Keratinocyte (primary cell): ENCODE results near the gene KLF2. TPM values are rescaled to one million over a fixed set of nuclear protein-coding genes. Genes with fewer than 3 reads are reported as not detected.

ENCODE experiments used
- DNase-seq: peaks from one replicate; pipeline ENCODE4 v3.0.0-alpha.2; 2011; ENCODE audit warnings: low read depth, missing footprints, low spot score
- FAIRE-seq: peaks from 2 replicates; lab custom pipeline; 2011; peaks lifted over from hg19 to GRCh38; lab: Jason Lieb, UNC
- H2AFZ ChIP-seq: 2 replicates; pipeline ENCODE4 v1.6.0; 2012; ENCODE audit warnings: low read length, control low read depth, inconsistent platforms; ENCODE audit not compliant: control insufficient read depth
- H3K27ac ChIP-seq: 2 replicates; pipeline ENCODE4 v1.5.1; 2011; ENCODE audit warnings: low read length; ENCODE audit not compliant: control insufficient read depth, insufficient read depth
- H3K27me3 ChIP-seq: 3 replicates; pipeline ENCODE4 v1.6.0; 2011; ENCODE audit warnings: low read length; ENCODE audit not compliant: control insufficient read depth, insufficient read depth; ENCODE audit errors: extremely low read depth
- H3K36me3 ChIP-seq, 2 experiments: 2 replicates in 1 of 2; 3 replicates in 1 of 2; pipeline ENCODE4 v1.5.1; 2011; ENCODE audit warnings: low read length in 2 of 2, mild to moderate bottlenecking in 1 of 2; ENCODE audit not compliant: control insufficient read depth in 2 of 2, insufficient read depth in 2 of 2; ENCODE audit errors: extremely low read depth in 1 of 2
- H3K4me1 ChIP-seq: 3 replicates; pipeline ENCODE4 v1.5.1; 2011; ENCODE audit warnings: low read length; ENCODE audit not compliant: control insufficient read depth, insufficient read depth; ENCODE audit errors: extremely low read depth
- H3K4me2 ChIP-seq: 3 replicates; pipeline ENCODE4 v1.6.0; 2011; ENCODE audit warnings: low read depth, low read length; ENCODE audit not compliant: control insufficient read depth, insufficient read depth; ENCODE audit errors: extremely low read depth
- H3K4me3 ChIP-seq, 3 experiments: fragments of 200-600 bp in 1 of 3; sonication (generic) in 1 of 3; 2 replicates in 2 of 3; 3 replicates in 1 of 3; pipeline ENCODE4 v1.5.1; 2011 to 2016; ENCODE audit warnings: low read length in 3 of 3, mild to moderate bottlenecking in 3 of 3, control low read depth in 2 of 3, inconsistent platforms in 1 of 3, low read depth in 1 of 3, mixed read lengths in 1 of 3, mixed run types in 1 of 3, moderate library complexity in 1 of 3; ENCODE audit not compliant: control insufficient read depth in 2 of 3, insufficient read depth in 2 of 3; ENCODE audit errors: extremely low read depth in 1 of 3
- H3K79me2 ChIP-seq: 2 replicates; pipeline ENCODE4 v1.6.0; 2012; ENCODE audit warnings: low read length; ENCODE audit not compliant: control insufficient read depth, insufficient read depth
- H3K9ac ChIP-seq: 3 replicates; pipeline ENCODE4 v1.6.0; 2011; ENCODE audit warnings: low read length; ENCODE audit not compliant: control insufficient read depth, insufficient read depth; ENCODE audit errors: extremely low read depth
- H3K9me1 ChIP-seq: 3 replicates; pipeline ENCODE4 v1.6.0; 2011; ENCODE audit warnings: low read length; ENCODE audit not compliant: control insufficient read depth, insufficient read depth; ENCODE audit errors: extremely low read depth
- H3K9me3 ChIP-seq: 2 replicates; pipeline ENCODE4 v1.5.1; 2012; ENCODE audit warnings: low read depth, low read length; ENCODE audit not compliant: control insufficient read depth
- H4K20me1 ChIP-seq: 3 replicates; pipeline ENCODE4 v1.6.0; 2011; ENCODE audit warnings: low read length; ENCODE audit not compliant: control insufficient read depth, insufficient read depth; ENCODE audit errors: extremely low read depth
- EZH2 ChIP-seq: IDR thresholded peaks from one replicate; pipeline ENCODE4 v1.6.1; 2012; ENCODE audit warnings: inconsistent platforms, mild to moderate bottlenecking, low read length, moderate library complexity
- dilution Hi-C: fragments of 300-500 bp; cut with MboI; formaldehyde crosslinking; loops from one replicate; pipeline ENCODE4 v1.7.0; 2020; ENCODE audit warnings: low sequenced_read_pairs; ENCODE audit not compliant: extremely low pct_ligation_motif_present
- polyA plus RNA-seq, 5 experiments: library from polyadenylated mRNA; depleted of rRNA in 3 of 5; stranded (reverse) in 3 of 5; stranded (forward) in 1 of 5; unstranded in 1 of 5; fragments of >200 nt; gene quantifications; 1 replicate in 1 of 5; 2 replicates in 3 of 5; 3 replicates in 1 of 5; pipeline versions ENCODE4 v1.2.1 to v1.2.3, GENCODE V29; 2011 to 2012; ENCODE audit warnings: missing spikeins in 2 of 5, low read depth in 1 of 5, low replicate concordance in 1 of 5
- TF ChIP-seq, protein P1 (sequence below), 3 experiments: IDR thresholded peaks in 1 of 3; conservative IDR thresholded peaks in 1 of 3; optimal IDR thresholded peaks in 1 of 3; 2 replicates in 2 of 3; 3 replicates in 1 of 3; pipeline versions ENCODE3 to v1.5.1; 2011; ENCODE audit warnings: low read length in 3 of 3, mild to moderate bottlenecking in 3 of 3, moderate library complexity in 2 of 3, control low read depth in 1 of 3, inconsistent platforms in 1 of 3; ENCODE audit not compliant: insufficient read depth in 2 of 3; ENCODE audit errors: extremely low read depth in 1 of 3

Gene KLF2
- polyA plus RNA-seq, 1 donor (not counting 4 experiments of a cell fraction or from before 2014, with no cell fraction given), result not detected

DNA sequence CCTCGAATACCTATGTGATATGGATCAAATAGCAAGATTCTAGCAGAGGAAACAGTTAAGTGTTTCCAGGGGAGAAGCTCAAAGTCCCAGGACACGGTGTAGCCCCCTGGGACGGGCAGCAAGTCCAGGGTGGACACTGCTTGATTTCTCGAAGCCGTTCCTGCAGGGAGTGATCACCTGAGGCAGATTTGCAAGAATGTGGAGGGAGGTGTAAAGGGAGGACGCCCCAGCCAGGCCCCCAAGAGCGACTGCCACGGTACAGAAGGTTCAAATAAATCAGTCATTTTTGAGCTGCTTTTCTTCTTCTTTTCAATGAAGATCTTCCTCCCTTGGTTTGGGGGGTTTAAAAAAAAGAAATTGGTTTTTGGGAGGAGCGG, 41.4 kb downstream of the KLF2 start:
- no peak for DNase-seq
- no peak for TF ChIP-seq EZH2
- TF ChIP-seq, protein P1, sequence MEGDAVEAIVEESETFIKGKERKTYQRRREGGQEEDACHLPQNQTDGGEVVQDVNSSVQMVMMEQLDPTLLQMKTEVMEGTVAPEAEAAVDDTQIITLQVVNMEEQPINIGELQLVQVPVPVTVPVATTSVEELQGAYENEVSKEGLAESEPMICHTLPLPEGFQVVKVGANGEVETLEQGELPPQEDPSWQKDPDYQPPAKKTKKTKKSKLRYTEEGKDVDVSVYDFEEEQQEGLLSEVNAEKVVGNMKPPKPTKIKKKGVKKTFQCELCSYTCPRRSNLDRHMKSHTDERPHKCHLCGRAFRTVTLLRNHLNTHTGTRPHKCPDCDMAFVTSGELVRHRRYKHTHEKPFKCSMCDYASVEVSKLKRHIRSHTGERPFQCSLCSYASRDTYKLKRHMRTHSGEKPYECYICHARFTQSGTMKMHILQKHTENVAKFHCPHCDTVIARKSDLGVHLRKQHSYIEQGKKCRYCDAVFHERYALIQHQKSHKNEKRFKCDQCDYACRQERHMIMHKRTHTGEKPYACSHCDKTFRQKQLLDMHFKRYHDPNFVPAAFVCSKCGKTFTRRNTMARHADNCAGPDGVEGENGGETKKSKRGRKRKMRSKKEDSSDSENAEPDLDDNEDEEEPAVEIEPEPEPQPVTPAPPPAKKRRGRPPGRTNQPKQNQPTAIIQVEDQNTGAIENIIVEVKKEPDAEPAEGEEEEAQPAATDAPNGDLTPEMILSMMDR (optimal IDR thresholded peaks at IDR 0.05 in 1 of 3, IDR thresholded peaks at IDR 0.05 in 1 of 3, conservative IDR thresholded peaks at IDR 0.05 in 1 of 3; ENCODE audit: extremely low read depth in 1 of 3, insufficient read depth in 2 of 3, low read length in 3 of 3), result no peak
- Histone ChIP-seq H3K9me3 (no peaks in the 10 kb centered on the region), H2AFZ (no peak overlapping the region), H3K27ac (no peak overlapping the region), H3K4me3 (no peak overlapping the region), H3K4me2 (no peak overlapping the region), H3K9me1 (peaks cover 3% of the 10 kb centered on the region), H3K27me3 (no peaks in the 10 kb centered on the region), H3K4me1 (peaks cover 10% of the 10 kb centered on the region), H3K79me2 (no peaks in the 10 kb centered on the region), H3K9ac (no peak overlapping the region), H3K36me3 (peaks cover 0 to 2% of the 10 kb centered on the region in 2 experiments), H4K20me1 (no peaks in the 10 kb centered on the region)
- dilution Hi-C loops, result loop anchor here (25.0 kb wide), 1 partner anchor 154 kb away; no protein-coding TSS in a partner anchor
- FAIRE-seq, result no peak

DNA sequence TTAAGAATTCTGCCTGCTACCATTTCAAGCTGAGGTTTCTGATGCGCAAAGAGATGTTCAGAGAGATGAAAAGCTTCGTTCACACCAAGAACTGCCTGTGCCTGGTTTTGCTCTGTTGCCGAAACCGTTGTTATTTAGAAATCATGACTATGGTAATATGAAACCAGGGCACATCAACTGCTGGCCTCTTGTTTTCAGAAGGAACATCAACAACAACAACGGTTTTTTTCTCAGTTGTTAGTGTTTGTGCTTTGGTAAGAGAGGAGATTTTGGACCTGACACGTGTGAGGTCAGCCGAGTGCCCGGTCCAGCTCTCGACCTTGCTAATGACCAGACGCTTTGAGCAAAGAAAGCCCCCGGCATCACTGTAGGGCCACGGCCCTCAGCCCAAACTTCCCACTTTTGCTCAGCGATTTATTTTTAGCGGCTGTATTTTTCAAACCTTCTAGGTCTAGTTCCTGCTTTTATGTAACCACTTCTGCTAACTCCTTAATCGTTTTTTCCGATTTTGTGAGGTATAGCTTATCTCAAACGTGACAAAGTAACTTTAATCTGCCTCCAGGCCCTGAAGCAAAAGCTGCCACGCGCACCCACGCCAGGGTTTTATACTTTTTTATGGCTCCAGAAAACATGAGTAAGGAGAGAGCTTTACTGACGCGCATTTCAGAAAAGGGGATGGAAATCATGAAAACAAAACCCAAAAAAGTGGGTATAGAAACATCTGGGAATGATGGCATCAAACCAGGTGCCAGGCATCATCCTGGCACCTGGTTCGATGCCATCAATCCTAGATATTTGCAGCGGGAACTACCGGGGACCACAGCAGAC, 42.0 kb downstream of the KLF2 start:
- TF ChIP-seq, protein P1 (optimal IDR thresholded peaks at IDR 0.05 in 1 of 3, IDR thresholded peaks at IDR 0.05 in 1 of 3, conservative IDR thresholded peaks at IDR 0.05 in 1 of 3; ENCODE audit: extremely low read depth in 1 of 3, insufficient read depth in 2 of 3, low read length in 3 of 3), result no peak
- no peak for TF ChIP-seq EZH2
- Histone ChIP-seq H3K9me1 (peaks cover 3% of the 10 kb centered on the region), H3K4me1 (peaks cover 10% of the 10 kb centered on the region), H3K36me3 (peaks cover 0 to 1% of the 10 kb centered on the region in 2 experiments), H3K9ac (no peak overlapping the region), H2AFZ (no peak overlapping the region), H3K27me3 (no peaks in the 10 kb centered on the region), H3K27ac (no peak overlapping the region), H3K4me3 (no peak overlapping the region), H3K79me2 (no peaks in the 10 kb centered on the region), H3K9me3 (no peaks in the 10 kb centered on the region), H3K4me2 (no peak overlapping the region), H4K20me1 (no peaks in the 10 kb centered on the region)
- DNase-seq, result no peak
- dilution Hi-C loops, result loop anchor here (25.0 kb wide), 1 partner anchor 154 kb away; no protein-coding TSS in a partner anchor
- FAIRE-seq, result no peak
